Smooth muscle cell of the brain vasculature (primary cell): Measurements from ENCODE around the gene RXRA.

ENCODE experiments used
- DNase-seq: peaks from one replicate; pipeline ENCODE4 v3.0.0-alpha.2; 2012; ENCODE audit warnings: low read depth, low spot score

Gene RXRA

DNA sequence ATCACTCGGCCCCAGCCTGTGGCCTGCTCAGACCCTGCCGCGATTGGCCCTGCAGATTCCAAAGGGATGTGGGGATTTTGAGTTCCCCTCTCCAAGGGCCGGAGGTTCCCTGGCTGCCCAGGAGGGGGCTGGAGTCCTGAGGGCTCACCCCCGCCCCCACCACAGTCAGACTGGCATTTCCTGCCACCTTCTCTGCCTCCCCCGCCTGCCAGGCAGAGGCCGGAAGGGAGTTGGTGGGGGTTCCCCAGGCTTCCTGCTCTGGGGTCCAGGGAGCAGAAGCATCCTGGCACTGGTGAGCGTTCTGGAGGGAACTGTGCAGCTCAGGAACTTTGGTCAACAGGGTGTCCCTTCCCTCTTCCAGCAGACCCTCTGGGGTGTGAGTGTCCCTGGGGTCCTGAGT, 70.6 kb downstream of the RXRA start:
- no peak for DNase-seq

DNA sequence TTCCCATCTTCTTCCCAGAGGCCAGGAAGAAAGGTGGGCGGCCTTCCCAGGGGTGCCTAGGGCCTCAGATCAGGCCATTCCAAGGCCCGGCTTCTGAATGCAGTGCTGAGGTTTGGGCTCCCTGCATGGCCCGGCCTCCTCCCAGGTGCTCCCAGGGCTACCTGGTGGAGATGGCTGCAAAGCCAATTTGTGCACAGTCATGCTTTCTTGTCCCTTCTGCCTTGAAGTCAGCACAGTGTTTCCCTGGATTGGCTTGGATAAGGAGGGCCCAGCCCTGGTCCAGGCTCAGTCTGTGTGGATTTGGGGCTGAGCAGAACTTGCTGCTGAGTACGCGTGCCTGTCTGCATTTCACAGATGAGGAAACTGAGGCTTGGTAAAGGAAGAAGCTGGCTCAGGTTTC, 72.5 kb downstream of the RXRA start:
- DNase-seq = no peak

- DNase-seq = no peak
Observed at GRCh38 chr9:134399435-134400056, 73.3 kb downstream of the RXRA start.

DNA sequence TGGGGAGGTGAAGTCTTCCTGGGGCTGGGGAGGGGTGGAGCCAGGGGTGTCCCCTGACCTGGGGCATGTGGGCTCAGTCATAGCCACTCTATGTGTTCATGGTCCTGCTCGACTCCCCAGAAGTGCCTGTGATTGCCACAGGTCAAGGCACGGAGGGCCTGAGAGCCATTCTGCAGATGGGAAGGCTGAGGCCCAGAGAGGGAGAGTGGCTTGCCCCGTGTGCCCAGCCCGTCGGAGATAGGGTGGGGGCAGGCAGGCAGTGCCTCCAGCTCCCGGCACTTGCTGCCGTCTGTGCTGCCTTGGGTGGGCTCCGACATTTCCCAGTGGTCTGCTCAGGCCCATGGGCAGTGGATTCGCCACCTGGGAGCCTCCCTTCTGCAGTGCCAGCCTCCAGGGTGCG, 74.0 kb downstream of the RXRA start:
- no peak for DNase-seq

DNA sequence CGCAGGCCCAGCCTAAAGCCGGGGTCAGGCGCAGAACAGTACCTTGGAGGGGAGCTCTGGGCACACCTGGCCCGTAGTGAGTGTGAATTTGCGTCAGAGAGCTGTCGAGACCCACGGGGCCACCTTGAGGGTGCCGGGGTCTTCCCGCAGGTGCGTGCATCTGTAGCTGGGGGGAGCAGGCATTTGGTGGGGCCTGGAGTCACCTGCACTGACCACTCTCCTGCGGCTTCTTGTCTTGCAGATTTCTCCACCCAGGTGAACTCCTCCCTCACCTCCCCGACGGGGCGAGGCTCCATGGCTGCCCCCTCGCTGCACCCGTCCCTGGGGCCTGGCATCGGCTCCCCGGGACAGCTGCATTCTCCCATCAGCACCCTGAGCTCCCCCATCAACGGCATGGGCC, 75.1 kb downstream of the RXRA start:
- DNase-seq = no peak

- DNase-seq = no peak
Observed at GRCh38 chr9:134402182-134402581, 75.9 kb downstream of the RXRA start.

DNA sequence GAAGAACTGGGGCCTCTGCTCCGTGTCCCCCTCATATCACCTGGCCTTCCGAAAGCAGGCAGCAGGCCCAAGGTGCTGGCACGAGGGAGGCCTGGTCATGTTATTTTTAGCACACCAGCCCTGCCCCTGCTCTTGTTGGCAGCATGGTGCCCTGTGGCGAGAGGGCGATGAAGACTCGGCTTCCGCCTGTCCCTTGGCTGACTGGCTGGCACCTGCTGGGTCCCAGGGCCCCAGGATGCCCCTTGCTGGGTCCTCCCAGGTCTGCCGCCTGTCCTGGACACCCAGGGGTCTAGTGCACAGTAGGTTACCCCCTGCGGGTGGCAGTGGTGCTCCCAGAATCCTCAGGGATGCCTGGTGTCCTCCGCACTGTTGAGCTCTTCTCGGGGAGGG, 77.0 kb downstream of the RXRA start:
- no peak for DNase-seq

- DNase-seq = no peak
Observed at GRCh38 chr9:134403682-134404301, 77.5 kb downstream of the RXRA start.

DNA sequence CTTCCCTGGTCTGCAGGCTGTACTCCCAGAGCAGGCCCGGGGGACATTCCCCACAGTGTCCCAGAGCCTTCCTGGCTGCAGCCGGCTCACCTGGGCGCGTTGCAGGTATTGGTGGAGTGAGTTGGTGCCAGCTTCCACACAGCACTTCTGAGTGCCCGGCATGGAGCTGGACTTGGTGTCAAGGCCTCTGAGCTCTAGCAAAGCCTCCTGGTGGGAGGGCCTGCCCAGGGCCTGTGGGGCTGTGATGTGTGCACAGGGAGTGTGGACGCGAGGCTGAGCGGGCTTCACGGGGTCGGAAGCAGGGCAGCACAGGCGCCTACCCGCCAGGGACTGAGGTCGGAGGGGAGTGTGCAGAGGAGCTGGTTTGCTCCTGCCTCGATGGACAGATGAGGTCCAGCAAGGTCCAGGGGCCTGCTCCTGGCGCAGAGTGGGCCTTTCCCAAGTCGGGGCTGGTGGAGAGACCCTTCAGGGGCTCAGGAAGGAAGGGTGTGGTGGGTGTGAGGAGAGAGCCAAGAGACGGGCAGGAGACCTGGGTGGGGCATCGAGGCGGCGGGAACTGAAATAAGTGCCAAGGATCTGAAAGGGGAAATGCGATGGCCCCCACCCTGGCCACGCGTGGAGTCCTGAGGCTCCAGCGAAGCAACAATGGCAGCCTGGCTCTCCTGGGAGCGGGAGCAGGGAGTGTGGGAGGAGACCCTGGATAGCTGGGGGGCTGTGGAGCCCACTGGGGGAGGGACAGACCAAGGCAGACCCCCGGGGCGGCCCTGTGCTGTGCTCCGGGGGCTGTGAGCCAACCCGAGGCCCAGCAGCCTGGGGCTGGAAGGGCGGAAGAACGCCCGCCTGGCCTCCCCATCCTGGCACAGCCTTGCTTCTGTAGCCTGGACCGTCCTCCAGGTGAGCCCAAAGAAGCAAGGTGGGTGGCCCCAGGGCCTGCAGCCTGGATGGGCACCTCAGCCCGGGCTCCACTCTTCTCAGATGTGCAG, 78.4 kb downstream of the RXRA start:
- DNase-seq = no peak

DNA sequence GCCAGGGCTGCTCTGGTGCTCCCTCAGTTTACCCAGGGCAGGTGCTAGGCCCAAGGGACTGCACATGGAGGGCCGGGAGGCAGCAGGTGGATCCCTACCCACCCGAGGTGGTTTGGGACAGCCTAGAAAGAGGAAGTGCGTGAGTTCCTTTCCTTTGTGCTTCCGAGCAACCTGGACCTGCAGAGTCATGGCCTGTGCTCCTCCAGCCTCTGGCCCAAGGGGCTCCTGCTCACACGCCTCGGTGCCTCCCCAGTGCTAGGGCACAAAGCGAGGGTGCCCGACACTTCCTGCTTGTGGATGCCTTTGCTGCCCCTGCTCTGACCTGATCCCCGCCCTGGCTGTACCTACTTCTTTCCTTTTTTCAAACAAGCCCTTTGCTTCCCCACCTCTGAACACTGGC, 79.3 kb downstream of the RXRA start:
- DNase-seq = no peak

GRCh38 chr9:134406366-134407120, 80.3 kb downstream of the RXRA start:
- no peak for DNase-seq

DNA sequence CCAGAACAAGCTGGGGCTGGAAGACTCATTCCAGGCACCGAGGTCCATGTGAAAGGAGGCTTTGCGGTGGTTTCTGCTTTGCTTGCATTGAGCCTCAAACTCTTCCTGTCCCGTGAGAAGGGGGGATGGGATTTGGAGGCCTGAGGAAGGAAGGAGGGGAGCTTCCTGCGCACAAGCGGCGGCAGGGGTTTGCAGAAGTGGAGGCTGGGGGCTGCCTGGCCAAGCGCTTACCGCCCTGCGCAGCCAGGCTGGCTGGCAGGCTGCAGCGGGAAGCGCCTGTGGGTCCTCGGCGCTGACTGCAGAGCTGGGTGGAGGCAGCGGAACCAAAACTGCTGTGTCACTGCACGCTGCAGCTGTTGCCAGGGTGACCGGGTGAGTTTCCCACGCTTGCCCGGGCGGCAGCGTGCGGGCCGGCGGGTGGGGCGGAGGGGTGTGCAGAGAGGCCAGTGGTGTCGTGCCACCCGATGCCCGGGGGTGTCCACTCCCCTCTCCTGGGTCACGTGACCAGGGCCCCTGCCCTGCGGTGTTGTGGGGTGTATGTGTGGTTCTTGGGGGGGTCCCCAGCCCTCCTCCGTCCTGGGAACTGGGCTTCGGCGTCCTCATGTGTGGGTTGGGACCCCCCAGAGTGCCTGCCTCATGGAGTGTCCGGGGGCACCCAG, 81.0 kb downstream of the RXRA start:
- peak; percentile 62 for DNase-seq

DNA sequence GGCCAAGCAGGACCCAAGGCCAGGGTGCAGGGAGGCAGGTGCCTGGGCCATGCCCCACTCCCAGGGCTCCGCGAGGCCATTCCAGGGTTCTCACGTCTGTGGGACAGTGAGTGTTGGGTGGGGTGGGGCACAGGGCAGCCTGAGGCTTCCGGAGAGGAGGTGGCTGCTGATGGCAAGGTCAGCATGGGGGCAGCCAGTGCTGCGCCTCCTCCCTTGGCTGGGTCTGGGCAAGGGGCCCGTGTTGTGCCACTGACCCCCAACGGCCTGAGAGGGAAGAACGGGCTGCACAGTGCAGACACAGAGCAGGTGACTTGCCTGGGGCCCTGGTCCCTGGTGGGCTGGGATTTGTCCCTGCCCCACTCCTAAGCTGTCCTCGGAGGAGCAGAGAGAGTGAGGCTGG, 82.1 kb downstream of the RXRA start:
- DNase-seq = no peak

GRCh38 chr9:134408939-134409737, 82.9 kb downstream of the RXRA start:
- no peak for DNase-seq

DNA sequence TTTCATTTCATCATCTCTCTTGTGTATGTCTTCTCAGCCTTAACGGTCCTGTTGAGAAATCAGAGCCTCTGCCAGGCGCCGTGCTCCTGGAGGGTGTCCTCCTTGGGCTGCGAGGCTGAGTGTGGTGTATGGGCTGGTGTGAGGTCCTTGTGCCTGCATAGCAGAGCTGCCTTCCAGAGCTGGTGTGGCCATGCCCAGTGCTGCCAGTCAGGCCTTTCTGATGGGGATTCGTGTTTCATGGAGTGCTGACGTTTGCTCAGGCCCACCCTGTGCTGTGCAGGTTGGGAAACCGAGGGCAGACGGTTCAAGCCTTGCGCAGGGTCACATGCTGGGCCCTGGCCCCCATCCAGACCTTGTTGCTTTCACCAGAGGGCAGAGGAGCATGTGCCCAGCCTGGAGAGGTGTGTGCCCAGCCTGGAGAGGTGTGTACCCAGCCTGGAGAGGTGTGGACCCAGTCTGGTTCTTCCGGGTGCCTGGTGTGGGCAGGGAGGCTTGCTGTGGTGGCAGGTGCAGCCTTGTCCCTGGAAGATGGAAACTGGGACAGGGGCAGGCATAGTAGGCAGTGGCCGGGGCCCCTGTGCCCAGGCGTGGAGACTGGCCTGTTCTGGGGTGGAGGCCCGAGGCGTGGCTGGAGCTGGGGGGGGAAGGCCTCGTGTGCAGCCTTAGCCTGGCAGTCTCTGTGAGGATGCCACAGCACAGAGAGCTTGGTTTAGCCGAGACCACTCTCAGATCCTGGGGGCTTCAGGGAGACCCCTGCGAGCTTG, 84.0 kb downstream of the RXRA start:
- no peak for DNase-seq

- no peak for DNase-seq
Observed at GRCh38 chr9:134410835-134411217, 84.6 kb downstream of the RXRA start.

DNA sequence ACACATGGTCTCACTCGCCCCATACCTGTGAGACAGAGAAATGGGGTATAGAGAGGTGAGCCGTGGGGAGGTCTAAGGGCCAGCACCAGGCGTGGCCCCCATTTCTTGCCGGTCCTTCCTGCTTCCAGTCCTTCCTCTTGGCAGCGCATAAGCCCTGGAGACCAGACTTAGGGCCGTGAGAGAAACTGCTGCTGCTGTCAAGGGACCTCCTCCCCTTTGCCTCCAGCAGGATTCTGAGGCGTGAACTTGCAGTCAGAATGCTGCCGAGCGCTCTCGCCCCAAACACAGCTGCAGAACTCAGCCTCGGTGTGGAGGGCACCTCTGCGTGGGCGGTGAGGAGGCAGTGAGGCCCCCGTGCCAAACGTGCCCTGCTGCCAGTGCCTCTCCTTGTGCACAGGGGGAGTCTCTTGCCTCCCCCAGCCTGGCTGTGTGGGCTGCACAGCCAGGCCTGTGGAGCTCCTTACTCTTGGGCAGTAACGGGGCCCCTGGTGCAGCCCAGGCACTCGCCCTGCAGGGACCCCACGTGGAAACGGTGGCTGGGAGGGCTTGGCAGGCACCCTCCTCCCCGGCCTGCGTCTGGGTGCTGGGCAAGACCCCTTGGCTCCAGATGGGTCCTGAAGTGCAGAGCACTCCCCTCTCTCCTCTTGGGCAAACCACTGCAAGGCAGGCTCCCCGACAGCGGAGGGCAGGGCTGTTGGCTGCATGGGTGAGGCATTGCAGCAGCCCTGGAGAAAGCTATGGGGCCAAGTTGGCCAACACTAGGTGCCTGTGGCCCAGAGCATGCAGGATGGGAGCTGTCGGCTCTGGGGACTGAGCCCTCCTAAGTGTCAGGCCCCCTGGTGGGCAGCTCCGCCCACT, 85.4 kb downstream of the RXRA start:
- DNase-seq = no peak

GRCh38 chr9:134412298-134412711, 86.0 kb downstream of the RXRA start:
- no peak for DNase-seq
